GM19372 (cell line): ENCODE measurements around the gene SLC39A11.
"Not testable (repeated sequence)": the region's sequence is repeated elsewhere in the genome, so short reads cannot be mapped to it uniquely, and the experiment has no call there.

Experiments used
- ATAC-seq: cut with Tn5 transposase; IDR thresholded peaks from one replicate; pipeline ENCODE4 v1.9.1; 2021; ENCODE audit warnings: mild to moderate bottlenecking, low read depth, moderate library complexity; ENCODE audit not compliant: unreplicated experiment

The SLC39A11 gene

GRCh38 chr17:72930031-72930430, 162.5 kb downstream of the SLC39A11 start:
- no peak for ATAC-seq

- no peak for ATAC-seq
These were observed 163.9 kb downstream of the SLC39A11 start for GRCh38 chr17:72928454-72929136.

- ATAC-seq: no peak
These were observed 164.7 kb downstream of the SLC39A11 start for GRCh38 chr17:72927760-72928159.

GRCh38 chr17:72927146-72927545, 165.3 kb downstream of the SLC39A11 start:
- ATAC-seq: no peak

- no peak for ATAC-seq
These were observed 166.3 kb downstream of the SLC39A11 start for GRCh38 chr17:72926171-72926570.

GRCh38 chr17:72924196-72924595, 168.3 kb downstream of the SLC39A11 start:
- no peak for ATAC-seq

- ATAC-seq: no peak
These were observed 170.3 kb downstream of the SLC39A11 start for GRCh38 chr17:72922219-72922618.

- ATAC-seq: no peak
These were observed 171.0 kb downstream of the SLC39A11 start for GRCh38 chr17:72921347-72922054.

- no peak for ATAC-seq
These were observed 172.0 kb downstream of the SLC39A11 start for GRCh38 chr17:72920513-72920912.

- ATAC-seq: no peak
These were observed 175.5 kb downstream of the SLC39A11 start for GRCh38 chr17:72916991-72917390.

- ATAC-seq: no peak
These were observed 176.8 kb downstream of the SLC39A11 start for GRCh38 chr17:72915625-72916081.

- no peak for ATAC-seq
These were observed 179.3 kb downstream of the SLC39A11 start for GRCh38 chr17:72913142-72913682.

- ATAC-seq: no peak
These were observed 186.2 kb downstream of the SLC39A11 start for GRCh38 chr17:72906306-72906705.

GRCh38 chr17:72903522-72903921, 189.0 kb downstream of the SLC39A11 start:
- ATAC-seq: no peak

- ATAC-seq: no peak
These were observed 190.8 kb downstream of the SLC39A11 start for GRCh38 chr17:72901657-72902056.

- ATAC-seq: no peak
These were observed 191.4 kb downstream of the SLC39A11 start for GRCh38 chr17:72901083-72901482.

GRCh38 chr17:72900654-72900971, 191.9 kb downstream of the SLC39A11 start:
- ATAC-seq: no peak

GRCh38 chr17:72898725-72899124, 193.8 kb downstream of the SLC39A11 start:
- ATAC-seq: no peak

GRCh38 chr17:72896288-72896687, 196.2 kb downstream of the SLC39A11 start:
- ATAC-seq: not testable (repeated sequence)

- ATAC-seq: no peak
These were observed 200.9 kb downstream of the SLC39A11 start for GRCh38 chr17:72891627-72892026.

- no peak for ATAC-seq
These were observed 201.8 kb downstream of the SLC39A11 start for GRCh38 chr17:72890711-72891110.

GRCh38 chr17:72887917-72888316, 204.6 kb downstream of the SLC39A11 start:
- no peak for ATAC-seq
